Motor neuron (in vitro differentiated cells): ENCODE measurements around the gene TTC23L. TPM values are rescaled to one million over a fixed set of nuclear protein-coding genes. Genes with fewer than 3 reads are reported as not detected.

Experiments used
- ATAC-seq, 8 experiments: fragments of 200-7000 bp; cut with Tn5 transposase; replicated peaks in 6 of 8; 2 replicates each; pipeline ENCODE4 v1.8.0; 2021; ENCODE audit warnings: mild to moderate bottlenecking in 8 of 8, moderate library complexity in 8 of 8
- H3K27ac ChIP-seq, 2 donors: fragments of 250-450 bp; sonication (Bioruptor Pico); 2 replicates each; pipeline ENCODE4 v1.9.0; 2021; ENCODE audit warnings: antibody characterized with exemption in 2 of 2, mild to moderate bottlenecking in 2 of 2, moderate library complexity in 1 of 2
- H3K4me1 ChIP-seq, 2 donors: fragments of 250-450 bp; sonication (Bioruptor Pico); replicated peaks in 1 of 2; 2 replicates each; pipeline ENCODE4 v1.6.1; 2021; ENCODE audit warnings: antibody characterized with exemption in 2 of 2, mild to moderate bottlenecking in 2 of 2, moderate library complexity in 1 of 2
- H3K4me3 ChIP-seq, 5 donors: fragments of 250-450 bp; sonication (Bioruptor Pico); 2 replicates each; pipeline ENCODE4 v1.9.0; 2021; ENCODE audit warnings: antibody characterized with exemption in 5 of 5, mild to moderate bottlenecking in 5 of 5, moderate library complexity in 4 of 5
- WGBS, 10 experiments: fragments of 450-650 bp; shearing (Covaris generic); methylation state at CpG; one replicate each; pipeline ENCODE4 v1.0.0; 2022; 5-methylcytosine and 5-hydroxymethylcytosine counted together
- in situ Hi-C, 9 experiments: fragments of 400-800 bp; cut with MboI; loops; one replicate each; pipeline ENCODE4 v1.15.0; 2021; ENCODE audit warnings: low sequenced_read_pairs in 9 of 9, low pct_unique_long_range_greater_than_20kb in 2 of 9; ENCODE audit not compliant: unreplicated experiment in 9 of 9
- total RNA-seq, 8 experiments: library from RNA; unstranded; fragments of 300-600 nt; gene quantifications; 2 replicates each; pipeline versions ENCODE4 v1.2.3 to v1.2.4, GENCODE V29; 2022

Gene TTC23L, protein sequence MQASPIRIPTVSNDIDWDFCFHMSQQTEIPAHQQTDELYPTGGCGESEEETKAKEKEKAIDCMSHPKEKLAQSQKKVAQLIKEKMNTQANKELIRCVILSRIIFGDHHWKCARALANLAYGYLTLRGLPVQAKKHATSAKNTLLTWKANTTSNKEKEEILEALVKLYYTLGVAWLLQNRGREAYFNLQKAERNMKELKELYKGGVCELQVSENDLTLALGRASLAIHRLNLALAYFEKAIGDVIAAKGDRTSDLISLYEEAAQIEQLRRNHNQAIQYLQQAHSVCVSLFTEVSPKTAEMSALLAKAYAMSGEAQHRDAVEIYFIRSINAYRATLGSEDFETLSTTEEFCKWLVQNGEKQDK
- total RNA-seq = 10 to 100 TPM in 1 of 8 experiments, 1 to 10 TPM in 7; 1.4 to 13.5 (median 1.9) TPM

DNA sequence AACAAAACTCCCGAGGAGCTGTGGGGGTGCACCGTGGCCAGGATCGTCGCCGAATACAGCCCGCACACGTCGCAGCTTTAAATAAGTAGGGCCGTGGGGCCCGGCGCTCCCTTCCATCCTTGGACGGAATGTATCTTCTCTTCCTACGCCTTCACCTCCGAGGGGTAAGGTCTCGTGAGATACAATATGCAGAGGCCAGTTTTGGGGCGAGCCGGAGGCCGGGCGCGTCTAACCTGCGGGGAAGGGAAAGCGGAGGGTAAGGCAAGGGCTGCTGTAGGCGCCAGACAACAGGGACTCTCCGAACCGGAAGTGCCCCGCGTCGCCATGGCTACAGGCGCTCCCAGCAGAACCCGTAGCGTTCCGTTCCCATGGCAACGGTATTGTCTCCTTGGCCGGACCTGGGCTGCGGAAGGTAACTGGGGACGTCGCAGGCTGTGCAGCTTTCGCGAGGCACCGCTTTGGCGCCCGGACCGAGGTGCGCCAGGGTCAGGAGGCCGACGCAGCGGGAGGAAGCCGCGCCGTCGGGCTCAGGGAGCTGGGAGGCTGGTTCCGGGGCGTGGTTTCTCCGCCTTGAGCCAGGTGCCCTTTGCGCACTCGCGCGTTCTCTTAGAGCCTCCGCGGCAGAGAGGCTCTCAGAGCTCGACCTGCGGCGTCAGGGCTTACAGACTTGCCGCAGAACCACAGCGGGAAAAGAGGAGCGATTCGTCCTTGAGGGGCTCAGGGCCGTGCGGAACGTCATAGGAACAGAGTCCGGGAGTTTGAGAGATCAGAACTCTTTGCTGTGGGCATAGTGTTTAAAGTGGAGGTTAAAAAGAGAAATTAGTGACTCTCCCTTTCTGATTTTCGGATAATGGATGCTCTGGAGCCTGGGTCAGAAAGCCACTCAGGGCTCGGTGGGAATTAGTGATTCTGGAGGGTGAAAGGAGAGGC lies at the start of gene TTC23L:
TSS of gene TTC23L (plus strand) at position 380 of the 930 bp plus-strand sequence. CDS start 1,508 bp downstream, outside the sequence.
- H3K4me1 ChIP-seq = peaks cover 3 to 14% of the 10 kb centered on the region in 2 donors
- H3K4me3 ChIP-seq = peak within 1 kb of the TSS; percentile 35 to 64 (median 52)
- WGBS, 10 experiments = 0 to 16% (median 4%) methylated on average over 4 to 27 of the region's 73 CpGs; no CpG with 5 or more reads in 1 of the 10 experiments
- in situ Hi-C loops = no loop called here
- H3K27ac ChIP-seq = peak within 1 kb of the TSS; percentile 29 to 61
- ATAC-seq = peak; percentile 86 to 97 (median 95)

DNA sequence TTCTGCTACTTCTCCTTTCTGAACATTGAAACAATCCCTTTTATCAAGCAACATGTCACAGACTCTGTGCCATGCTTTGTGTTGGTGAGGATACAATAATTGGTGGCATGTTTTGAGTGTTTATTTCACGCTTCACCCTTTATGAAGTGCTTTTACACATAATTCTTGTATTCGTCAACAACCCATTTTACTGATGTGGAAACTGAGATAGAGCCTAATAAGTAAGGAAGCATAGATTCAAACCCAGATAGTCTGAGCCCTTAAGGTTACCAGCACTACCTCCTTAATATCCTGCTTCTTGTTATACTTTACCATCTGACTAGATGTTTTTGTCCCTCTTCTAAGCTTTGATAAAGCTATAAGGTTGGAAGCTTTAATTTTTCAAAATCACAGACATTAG lies 49.3 kb upstream of the TTC23L start:
- H3K27ac ChIP-seq = no peak overlapping the region
- no peak for ATAC-seq
- in situ Hi-C loops = no loop called here
- H3K4me1 ChIP-seq = peaks cover 0 to 5% of the 10 kb centered on the region in 2 donors
- H3K4me3 ChIP-seq = no peak overlapping the region
- 56 to 100% (median 98%) methylated on average over 1 to 2 of the region's 2 CpGs; no CpG with 5 or more reads in 2 of the 10 experiments for WGBS, 10 experiments

DNA sequence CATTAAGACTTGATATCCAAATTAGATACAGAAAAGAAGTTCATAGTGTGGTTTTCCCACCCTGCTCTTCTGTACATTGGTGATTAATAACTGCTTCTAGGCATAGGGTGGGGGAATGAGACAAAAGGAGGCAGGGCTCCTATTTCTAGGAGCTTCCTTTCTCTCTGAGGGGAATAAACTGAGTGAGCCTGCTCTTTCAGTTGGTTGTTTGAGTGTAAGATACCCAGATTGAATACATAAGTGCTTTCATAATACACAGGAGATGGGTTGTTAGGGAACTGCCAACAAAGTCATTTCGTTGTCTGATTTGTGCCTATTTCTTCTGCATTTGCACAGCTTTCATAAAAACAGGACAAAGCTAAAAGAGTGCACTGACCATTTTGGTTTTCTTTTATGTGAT lies 48.9 kb upstream of the TTC23L start:
- in situ Hi-C loops = no loop called here
- Histone ChIP-seq H3K4me1 (peaks cover 0 to 5% of the 10 kb centered on the region in 2 donors), H3K27ac (no peak overlapping the region), H3K4me3 (no peak overlapping the region)
- WGBS, 10 experiments = 14 to 83% (median 75%) methylated on average over 1 of the region's 1 CpG; no CpG with 5 or more reads in 5 of the 10 experiments
- ATAC-seq = peak in 4 of 8 experiments; percentile 14 to 86 (median 29)

DNA sequence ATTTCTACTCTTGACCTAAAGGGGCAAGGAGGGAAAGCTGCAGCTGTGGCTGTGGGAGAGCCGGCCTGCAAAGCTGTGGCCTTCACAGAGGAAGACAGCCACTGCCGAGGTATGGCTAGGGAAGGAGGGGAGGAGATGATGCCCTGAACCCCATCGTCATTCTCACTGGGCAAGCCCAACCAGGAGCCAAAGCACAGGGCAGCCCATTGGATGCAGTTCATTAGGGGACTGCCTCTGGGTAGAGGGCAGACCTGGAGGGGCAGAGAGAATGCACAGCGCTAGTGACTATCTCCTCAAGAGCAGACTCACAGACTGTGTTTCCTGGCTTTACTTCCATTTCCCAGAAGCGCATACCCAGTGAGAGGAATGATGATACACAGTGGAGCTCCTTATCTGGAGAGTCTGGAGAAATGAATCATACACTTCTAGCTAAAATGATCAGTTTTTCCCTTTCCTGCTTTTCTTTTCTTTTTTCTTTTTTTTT lies 47.2 kb upstream of the TTC23L start:
- in situ Hi-C loops = no loop called here
- 83 to 100% (median 88%) methylated on average over 1 to 4 of the region's 5 CpGs; no CpG with 5 or more reads in 5 of the 10 experiments for WGBS, 10 experiments
- peaks cover 0 to 5% of the 10 kb centered on the region in 2 donors for H3K4me1 ChIP-seq
- H3K27ac ChIP-seq = no peak overlapping the region
- peak in 3 of 8 experiments; percentile 37 to 50 (median 39) for ATAC-seq
- H3K4me3 ChIP-seq = no peak overlapping the region

DNA sequence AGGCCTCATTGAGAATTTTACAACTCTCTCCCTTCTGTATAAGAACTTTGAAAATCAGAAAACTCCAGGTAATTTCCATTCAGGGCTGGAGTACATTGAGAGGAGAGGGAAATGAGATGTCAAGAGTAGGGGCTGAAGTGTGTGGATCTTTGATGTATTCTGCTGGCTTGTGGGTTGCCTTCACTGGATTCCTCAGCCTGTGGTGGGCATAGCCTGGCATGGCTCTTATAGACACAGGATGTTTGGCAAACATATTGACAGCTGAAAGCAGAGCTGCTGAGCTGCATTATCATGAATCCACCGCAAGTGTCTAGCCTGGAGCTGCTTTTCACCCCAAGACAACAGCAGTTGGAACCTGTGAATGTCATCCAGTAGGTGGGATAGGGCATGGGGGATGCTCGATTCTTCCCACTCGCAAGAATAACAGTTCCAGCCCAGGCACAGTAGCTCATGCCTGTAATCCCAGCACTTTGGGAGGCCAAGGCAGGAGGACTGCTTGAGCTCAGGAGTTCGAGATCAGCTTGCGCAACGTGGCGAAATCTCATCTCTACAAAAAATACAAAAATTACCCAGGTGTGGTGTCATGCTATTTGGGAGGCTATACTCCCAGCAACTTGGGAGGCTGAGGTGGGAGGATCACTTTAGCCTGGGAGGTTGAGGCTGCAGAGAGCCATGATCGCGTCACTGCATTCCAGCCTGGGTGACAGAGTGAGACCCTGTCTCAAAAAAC lies 36.0 kb upstream of the TTC23L start:
- 31 to 100% (median 62%) methylated on average over 1 to 9 of the region's 9 CpGs; no CpG with 5 or more reads in 3 of the 10 experiments for WGBS, 10 experiments
- no peak for ATAC-seq
- in situ Hi-C loops = no loop called here

DNA sequence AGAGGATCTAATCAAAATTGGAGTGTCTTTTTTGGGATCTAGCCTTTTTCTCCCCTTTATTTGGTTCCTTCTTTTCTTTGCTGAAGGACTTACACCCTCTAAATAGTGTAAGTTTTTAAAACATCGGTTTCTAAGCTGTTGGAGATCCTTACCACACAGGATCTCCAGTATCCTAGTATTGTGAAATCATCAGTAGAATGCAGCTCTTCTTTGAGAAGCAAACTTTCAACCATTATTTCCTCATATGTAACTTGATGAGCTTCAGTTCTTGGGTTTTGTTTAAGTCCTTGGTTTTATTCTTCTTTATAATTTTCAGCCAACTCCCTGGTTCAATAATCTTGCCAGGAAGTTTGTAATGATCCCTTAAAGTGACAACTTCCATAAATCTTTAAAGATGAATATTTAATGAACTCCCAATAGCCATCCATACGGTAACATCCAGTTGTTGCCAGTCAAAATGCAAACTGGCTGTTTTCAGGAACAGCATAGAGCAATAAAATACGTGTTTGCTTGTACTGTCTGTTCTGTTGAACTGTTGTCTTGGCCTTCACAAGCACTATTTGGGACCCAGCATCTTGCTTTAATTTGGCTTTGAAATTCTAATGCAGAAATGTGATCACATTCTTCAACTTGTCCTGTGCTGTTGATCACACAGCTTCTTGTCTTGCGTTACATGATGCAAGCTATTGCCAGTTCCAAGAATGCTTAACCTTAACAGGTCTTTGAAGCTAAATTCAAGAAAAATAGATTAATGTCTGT lies 34.8 kb upstream of the TTC23L start:
- H3K4me1 ChIP-seq = no peaks in the 10 kb centered on the region
- H3K27ac ChIP-seq = no peak overlapping the region
- 11 to 100% (median 92%) methylated on average over 1 to 4 of the region's 4 CpGs; no CpG with 5 or more reads in 1 of the 10 experiments for WGBS, 10 experiments
- no peak overlapping the region for H3K4me3 ChIP-seq
- in situ Hi-C loops = no loop called here
- peak in 3 of 8 experiments; percentile 71 to 80 (median 73) for ATAC-seq

More for the DNA sequence above, 36.0 kb upstream of the TTC23L start:
- Histone ChIP-seq H3K4me1 (no peaks in the 10 kb centered on the region), H3K27ac (no peak overlapping the region), H3K4me3 (no peak overlapping the region)

DNA sequence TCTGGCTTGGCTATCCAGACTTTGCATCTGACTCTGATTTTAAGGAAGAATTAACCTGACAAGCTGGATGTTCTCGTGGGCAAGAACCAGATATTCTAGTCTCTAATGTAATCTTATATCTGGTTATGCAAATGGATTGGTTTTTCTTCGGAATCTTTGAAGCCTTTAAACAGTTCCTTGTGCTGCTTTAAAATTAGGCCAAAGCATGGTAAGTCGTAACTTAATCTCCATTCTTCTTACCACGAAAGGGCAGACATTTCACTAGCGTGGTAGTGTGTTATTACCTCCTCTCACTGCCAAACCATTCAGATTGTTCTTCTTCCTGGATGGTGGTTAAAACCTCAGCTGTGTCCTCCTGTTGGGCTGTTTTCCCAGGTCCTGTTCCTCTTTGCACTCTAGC lies 34.1 kb upstream of the TTC23L start:
- Histone ChIP-seq H3K4me1 (no peaks in the 10 kb centered on the region), H3K4me3 (no peak overlapping the region), H3K27ac (no peak overlapping the region)
- no peak for ATAC-seq
- in situ Hi-C loops = no loop called here
- 50 to 100% (median 93%) methylated on average over 1 to 5 of the region's 5 CpGs; no CpG with 5 or more reads in 2 of the 10 experiments for WGBS, 10 experiments

DNA sequence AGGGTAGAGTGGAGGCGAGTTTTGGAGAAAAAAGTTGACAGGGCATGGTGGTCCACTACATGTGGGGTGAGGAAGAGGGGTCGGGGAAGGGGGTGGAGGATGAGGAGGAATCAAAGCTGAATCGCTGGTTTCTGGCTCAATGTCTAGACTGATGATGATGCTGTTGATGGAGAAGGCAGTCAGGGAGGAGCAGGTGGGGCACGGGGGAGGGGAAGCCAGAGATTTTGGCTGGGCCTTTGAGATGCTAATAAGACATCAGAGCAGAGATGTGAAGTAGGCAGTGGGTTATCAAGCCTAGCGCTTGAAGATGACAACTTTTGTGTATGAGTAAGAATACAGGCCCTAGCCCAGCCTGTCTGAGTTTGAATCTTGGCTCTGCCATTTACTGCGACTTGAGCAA lies 32.4 kb upstream of the TTC23L start:
- no peak for ATAC-seq
- Histone ChIP-seq H3K4me1 (no peaks in the 10 kb centered on the region), H3K4me3 (no peak overlapping the region), H3K27ac (no peak overlapping the region)
- in situ Hi-C loops = no loop called here
- WGBS, 10 experiments = 60 to 100% (median 100%) methylated on average over 1 to 2 of the region's 6 CpGs; no CpG with 5 or more reads in 3 of the 10 experiments

DNA sequence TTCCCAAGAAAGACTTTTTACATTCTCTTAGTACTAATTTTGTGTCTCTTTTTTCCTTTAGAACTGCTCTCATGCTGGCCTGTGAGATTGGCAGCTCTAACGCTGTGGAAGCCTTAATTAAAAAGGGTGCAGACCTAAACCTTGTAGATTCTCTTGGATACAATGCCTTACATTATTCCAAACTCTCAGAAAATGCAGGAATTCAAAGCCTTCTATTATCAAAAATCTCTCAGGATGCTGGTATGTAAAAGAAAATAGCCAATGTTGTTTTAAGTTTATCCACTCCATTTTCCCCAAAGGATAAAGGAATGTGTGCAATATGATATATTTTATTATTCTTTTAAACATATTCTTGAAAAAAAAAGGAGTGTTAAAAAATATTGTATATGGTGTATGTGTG lies 27.3 kb upstream of the TTC23L start:
- ATAC-seq = peak in 1 of 8 experiments; percentile 14
- Histone ChIP-seq H3K27ac (no peak overlapping the region), H3K4me3 (no peak overlapping the region), H3K4me1 (no peaks in the 10 kb centered on the region)
- in situ Hi-C loops = no loop called here
- 8 to 100% (median 83%) methylated on average over 1 of the region's 1 CpG; no CpG with 5 or more reads in 1 of the 10 experiments for WGBS, 10 experiments

DNA sequence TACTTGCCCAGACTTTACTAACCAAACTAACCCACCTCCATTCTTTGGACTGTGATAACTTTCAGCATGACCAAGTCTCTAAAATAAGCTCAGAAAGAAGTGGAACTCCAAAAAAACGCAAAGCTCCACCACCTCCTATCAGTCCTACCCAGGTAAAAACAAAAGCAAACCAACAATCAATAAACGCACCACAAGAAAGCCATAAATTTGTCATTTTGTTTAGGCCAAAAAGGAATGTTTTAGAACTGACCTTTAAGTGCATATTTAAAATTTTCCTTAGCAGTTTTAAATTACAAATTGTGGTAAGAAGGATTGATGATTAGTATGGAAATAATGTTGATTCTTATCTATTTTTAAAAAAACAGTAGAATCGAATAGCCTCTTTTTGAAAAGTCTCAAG lies 25.5 kb upstream of the TTC23L start:
- in situ Hi-C loops = no loop called here
- Histone ChIP-seq H3K4me1 (no peaks in the 10 kb centered on the region), H3K27ac (no peak overlapping the region), H3K4me3 (no peak overlapping the region)
- peak in 2 of 8 experiments; percentile 45 to 53 for ATAC-seq
- WGBS, 10 experiments = 14 to 96% (median 88%) methylated on average over 1 to 3 of the region's 3 CpGs

DNA sequence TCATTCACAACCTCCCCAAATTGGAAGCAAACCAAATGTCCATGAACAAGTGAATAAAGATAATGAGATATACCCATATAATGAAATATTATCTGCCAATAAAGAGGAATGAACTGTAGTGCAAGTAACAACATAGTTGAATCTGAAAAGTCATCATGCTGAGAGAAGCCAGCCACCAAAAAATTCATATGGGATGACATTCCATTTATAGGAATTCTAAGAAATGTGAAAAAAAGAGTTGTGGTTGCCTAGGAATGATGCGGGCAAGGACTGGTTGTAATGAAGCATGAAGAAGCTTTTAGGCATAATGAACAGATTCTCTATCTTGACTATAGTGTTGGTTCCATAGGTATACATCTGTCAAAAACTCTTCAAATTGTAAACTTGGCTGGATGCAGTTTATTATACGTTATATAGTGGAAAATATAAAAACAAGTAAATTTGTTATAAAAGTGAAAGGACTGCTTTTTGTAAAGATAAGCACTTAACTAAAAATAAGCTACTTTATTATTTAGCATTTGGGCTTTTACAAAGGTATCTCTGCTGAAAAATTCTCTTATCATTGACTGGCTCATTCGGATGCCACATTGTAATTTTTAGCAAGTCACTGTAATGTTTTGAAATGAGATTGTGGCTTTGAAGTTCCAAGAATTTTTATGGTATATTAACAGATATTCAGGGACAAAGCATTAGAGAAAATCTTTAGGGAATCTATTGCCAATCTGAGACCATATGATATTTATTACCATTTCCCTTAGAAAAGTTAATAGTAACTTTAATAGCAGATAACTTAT lies 21.2 kb upstream of the TTC23L start:
- in situ Hi-C loops = no loop called here
- no peak overlapping the region for H3K27ac ChIP-seq
- no peak overlapping the region for H3K4me3 ChIP-seq
- no peak for ATAC-seq
- WGBS, 10 experiments = 55 to 100% (median 93%) methylated on average over 1 to 3 of the region's 3 CpGs
- no peaks in the 10 kb centered on the region for H3K4me1 ChIP-seq
